ENCODE results near the gene MED12L.

DNA sequence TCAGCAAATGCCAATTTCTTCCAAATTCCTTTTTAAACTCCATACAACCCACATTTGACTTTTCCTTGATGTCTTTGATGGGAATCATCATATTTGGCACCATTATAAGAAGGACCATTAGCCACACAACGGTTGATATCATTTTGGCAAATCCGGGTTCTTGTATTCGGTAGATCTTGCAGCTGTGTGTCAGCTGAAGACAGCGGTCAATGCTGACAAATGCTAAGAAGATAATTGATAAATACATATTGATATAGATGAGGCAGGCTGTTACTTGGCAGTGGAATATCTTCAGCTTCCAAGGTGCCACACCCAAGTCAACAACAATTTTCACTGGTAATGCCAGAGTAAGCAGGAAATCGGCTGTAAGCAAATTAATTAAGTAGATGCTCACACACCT lies 113.4 kb downstream of the MED12L start:
- TF ChIP-seq, protein P1, sequence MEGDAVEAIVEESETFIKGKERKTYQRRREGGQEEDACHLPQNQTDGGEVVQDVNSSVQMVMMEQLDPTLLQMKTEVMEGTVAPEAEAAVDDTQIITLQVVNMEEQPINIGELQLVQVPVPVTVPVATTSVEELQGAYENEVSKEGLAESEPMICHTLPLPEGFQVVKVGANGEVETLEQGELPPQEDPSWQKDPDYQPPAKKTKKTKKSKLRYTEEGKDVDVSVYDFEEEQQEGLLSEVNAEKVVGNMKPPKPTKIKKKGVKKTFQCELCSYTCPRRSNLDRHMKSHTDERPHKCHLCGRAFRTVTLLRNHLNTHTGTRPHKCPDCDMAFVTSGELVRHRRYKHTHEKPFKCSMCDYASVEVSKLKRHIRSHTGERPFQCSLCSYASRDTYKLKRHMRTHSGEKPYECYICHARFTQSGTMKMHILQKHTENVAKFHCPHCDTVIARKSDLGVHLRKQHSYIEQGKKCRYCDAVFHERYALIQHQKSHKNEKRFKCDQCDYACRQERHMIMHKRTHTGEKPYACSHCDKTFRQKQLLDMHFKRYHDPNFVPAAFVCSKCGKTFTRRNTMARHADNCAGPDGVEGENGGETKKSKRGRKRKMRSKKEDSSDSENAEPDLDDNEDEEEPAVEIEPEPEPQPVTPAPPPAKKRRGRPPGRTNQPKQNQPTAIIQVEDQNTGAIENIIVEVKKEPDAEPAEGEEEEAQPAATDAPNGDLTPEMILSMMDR (IDR thresholded peaks at IDR 0.05): no peak
- TF ChIP-seq POLR2A (IDR thresholded peaks at IDR 0.05): no peak

All from esophagus squamous epithelium (tissue), 4 donors.